NCI-H524 treated with DMSO at 0.1 percent for 48 hours (cell line): ENCODE measurements around the gene CTNNA1.
"Not testable (repeated sequence)": the region's sequence is repeated elsewhere in the genome, so short reads cannot be mapped to it uniquely, and the experiment has no call there.

Experiments used
- DNase-seq: peaks from one replicate; lab custom pipeline; 2025; lab: John Stamatoyannopoulos, UW

CTNNA1 gene

DNA sequence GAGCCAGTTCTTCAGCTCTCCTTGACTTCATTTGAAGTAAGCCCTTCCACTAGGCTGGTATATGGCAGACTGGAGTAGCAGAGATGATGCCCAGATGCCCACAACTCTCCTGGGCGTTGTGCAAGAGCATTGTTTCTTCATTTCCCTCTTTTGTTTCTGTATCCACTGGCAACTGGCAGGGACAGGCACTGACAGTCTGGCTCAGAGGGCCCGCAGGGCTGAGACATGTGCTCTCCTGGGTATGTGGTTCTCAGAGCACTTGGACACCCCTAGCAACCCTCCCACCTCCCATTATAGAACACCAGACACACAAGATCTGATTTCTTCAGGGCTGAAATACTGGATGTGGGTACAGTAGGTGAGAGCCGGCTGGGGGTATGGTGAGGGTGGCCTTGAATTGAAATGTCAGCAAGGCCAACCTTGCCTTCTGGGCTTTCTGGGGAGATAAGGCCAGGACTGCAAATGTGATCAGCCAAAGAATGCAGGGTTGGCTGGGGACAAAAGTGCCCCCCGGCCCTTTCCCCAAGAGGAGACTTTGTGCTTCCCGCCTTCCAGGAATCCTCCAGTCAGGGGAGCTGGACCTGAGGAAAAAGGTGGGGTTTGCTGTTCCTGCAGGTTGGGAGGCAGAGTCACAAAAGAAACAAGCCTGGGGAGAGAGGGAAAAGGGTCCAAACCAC is 28.6 kb upstream of the CTNNA1 start:
- no peak for DNase-seq

DNA sequence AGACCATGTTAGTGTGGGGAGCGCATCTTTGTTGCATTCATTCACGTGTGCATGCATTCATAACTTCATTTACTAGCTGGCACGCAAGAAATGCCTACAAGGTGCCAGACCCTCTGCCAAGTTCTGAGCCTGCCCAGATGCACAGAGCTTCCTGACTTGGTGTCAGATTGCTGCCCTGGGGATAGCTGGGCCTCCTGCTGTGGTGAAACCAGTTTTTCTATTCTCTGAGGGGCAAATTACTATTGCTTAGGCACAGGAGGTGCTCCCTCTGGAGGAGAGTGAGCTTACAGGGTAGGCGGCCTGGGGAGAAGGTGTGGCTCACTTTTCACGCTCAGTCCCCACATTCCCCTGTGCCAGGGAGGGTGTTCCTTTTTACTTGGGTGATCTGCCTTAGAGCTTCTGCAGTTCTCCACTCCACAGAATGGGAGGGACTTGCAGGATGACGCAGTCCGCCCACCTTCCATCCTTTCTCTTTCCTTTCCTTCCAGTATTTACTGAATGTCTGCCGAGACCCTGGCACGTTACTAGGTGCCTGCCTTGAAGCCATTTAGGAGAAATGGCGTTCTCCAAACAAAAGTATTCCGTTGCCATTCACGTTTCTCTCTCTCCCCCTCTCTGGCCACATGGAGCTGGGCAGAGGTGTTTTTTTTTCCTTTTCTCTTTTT is 27.9 kb upstream of the CTNNA1 start:
- DNase-seq, result peak; percentile 23

DNA sequence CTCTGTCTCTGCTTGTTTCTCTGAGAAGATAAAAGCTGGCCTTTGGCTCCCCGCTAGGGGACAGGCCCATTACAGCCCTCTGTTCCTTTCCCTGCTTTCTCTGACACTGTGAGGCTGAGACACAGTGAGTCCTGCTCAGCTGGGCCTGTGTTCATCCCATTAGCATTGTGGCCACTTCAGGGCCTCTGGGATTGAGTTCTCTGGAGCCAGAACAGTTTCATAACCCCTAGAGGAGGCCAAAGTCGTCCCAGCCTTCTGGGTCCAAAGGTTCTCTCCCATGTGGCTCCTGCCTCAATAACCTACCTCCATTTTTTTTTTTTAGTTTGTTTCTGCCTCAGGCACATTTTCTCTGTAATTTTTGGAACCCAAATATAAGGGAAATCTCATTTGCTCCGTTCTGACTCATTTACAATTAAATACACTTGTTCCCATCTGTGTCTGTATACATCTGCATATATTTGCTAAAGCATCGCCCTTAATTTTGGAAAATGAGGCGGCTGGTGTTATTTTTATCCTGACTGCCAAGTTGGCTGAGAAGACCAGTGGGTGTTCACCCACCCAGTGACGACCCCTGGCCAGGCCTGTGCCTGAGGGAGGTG is 27.3 kb upstream of the CTNNA1 start:
- DNase-seq, result no peak

GRCh38 chr5:138726848-138727247 is 26.4 kb upstream of the CTNNA1 start:
- DNase-seq, result no peak

- DNase-seq, result not testable (repeated sequence)
These were observed 22.7 kb upstream of the CTNNA1 start for GRCh38 chr5:138730496-138730895.

DNA sequence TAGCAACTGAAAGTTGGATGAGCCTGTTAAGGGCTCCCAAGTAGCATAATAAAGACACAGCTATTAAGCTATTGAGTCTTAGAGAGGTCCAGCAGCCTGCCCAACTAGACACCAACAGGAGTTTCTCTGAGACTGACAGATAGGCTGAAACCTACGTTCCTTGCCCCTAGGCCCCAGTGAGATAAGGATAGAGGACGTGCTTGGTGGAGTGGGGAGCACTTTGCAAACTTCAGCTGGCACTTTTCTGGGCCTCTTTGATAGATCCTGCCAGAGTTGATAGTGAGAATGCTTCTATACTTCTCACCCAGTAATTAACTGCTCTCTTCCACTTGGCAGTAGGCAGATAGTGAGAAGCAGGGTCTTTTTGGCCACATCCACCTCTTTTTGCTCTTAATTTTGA is 20.8 kb upstream of the CTNNA1 start:
- no peak for DNase-seq

DNA sequence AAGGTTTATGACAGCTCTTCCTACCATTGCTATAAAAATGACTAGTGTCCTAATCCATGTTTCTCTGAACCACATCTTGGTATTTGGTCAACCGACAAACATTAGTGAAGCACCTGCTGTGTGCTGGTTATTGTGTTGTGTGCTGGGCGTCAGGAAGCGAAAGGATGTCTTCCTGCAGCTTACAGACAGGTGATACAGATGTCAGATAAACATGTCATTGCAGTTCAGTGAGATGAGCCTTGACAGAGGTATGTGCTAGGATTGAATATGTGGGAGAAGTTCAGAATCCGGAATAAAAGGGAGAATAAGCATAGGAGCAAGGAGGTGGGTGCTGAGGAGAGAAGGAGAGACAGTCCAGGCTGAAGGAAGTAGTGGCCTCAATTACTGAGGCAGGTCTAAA is 20.3 kb upstream of the CTNNA1 start:
- DNase-seq, result no peak

DNA sequence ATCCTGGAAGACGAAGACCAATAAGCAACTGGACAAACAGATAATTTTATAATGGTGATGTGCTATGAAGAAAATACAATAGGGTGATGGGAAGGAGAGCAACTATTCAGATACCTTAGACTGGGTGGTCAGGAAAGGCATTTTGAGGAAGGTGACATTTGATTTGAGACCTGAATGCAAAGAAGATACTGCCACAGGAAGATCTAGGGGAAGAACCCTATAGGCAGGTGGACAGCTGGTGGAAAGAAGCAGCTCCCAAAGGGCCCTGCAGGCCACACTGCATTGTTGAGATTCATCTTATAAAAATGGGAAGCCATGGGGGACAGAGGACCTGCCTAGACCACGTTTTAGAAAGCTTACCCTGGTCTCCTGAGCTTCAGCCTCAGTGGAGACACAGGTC is 19.7 kb upstream of the CTNNA1 start:
- DNase-seq, result no peak

DNA sequence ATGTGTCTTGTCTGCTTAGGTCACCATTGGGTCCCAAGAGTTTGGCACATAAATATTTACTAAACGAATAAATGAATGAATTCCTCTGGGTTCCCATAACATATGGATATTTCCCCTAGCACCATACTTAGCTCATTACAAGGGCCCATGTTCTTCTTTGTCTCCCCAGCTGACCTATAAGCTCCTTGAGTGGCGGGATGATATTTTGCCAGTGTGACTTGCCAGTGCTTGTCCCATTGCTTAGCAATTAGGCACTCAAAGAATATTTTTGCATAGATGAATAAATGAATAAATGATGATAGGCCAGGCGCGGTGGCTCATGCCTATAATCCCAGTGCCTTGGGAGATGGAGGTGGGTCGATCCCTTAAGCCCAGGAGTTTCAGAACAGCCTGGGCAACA is 16.9 kb upstream of the CTNNA1 start:
- DNase-seq, result no peak

DNA sequence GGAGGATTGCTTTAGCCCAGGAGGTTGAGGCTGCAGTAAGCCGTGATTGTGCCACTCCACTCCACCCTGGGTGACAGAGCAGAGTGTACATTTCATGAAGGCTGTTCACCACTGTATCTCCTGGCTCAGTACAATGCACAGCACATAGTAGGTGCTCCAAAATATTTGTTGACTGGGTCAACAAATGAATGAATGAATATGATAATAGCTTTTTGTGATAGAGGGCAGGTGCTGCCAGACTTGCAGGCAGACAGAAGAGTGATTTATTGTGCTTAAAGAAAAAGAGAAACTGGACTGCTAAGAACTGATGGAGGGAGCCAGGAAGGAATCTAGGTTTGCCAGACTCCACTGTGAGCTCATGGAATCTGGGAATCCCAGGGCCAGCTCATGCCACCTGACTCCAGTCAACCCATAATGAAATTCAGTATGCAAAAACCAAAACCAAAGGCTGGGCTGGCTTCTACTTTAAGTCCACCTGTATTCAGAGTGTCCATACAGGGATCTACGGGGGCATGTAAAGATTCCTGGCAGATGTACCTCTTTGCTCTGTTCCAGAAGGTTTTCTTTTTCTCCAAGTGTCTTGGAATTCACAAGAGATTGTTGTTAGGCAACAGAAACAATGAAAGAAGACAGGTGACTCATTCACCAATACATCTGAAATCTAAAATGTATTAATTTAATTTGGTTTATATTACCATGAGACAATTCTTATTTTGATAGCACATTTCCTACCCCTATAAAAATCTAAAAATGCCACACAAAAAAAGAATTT is 15.5 kb upstream of the CTNNA1 start:
- DNase-seq, result no peak

DNA sequence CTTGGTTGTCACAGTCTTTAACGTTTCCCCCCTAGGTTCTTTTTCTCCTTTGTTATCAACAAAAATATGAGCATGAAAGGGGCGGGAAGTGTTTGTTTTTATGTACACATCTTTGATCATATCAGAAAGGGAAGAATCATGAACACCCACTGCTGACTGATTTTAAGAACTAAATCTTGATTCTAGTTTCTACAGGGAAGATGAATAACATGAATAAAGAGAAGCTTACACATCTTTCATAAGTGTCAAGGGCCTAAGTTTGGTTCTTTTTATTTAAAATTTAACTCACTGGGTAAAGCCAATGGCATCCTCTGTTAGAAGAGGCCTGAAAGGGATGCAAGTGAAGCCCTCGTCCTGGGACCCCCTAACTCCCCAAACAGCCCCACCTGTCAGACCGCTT is 14.8 kb upstream of the CTNNA1 start:
- no peak for DNase-seq

- no peak for DNase-seq
These were observed 13.3 kb upstream of the CTNNA1 start for GRCh38 chr5:138739938-138740337.

GRCh38 chr5:138743484-138743883 is 9.7 kb upstream of the CTNNA1 start:
- no peak for DNase-seq

DNA sequence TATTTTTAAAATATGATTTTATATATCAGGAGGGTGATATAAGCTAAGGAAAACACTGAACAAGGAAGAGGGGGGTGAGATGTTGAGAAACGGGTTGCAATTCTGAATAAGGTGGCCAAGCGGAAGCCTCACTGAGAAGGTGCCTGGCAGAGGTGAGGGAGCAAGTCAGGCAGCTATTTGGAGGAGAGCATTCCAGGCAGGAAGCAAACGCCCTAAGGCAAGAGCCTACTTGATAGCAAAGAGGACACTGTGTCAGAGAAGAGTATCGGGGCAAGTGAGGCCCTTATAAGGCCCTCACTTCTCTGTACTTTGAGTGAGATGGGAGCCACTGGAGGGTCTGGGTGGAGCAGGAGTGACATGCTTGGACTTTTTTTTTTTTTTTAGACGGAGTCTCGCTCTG is 8.0 kb upstream of the CTNNA1 start:
- DNase-seq, result no peak

DNA sequence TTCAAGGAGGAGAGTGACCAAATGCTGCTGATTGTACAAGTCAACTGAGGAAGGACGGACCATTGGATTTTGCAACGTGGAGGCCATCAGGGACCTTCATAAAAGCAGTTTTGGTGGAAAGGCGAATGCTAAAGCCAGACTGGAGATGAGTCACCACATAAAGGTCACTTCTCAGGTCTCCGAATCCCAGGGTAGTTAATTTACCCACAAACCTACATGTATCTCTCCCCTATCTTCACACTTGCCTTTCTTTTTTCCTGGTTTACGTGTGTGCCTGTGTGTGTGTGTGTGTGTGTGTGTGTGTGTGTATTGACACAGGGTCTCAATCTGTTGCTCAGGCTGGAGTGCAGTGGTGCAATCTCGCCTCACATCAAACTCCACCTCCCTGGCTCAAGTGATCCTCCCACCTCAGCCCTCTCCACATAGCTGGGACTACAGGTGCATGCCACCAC is 4.6 kb upstream of the CTNNA1 start:
- DNase-seq, result no peak

- not testable (repeated sequence) for DNase-seq
These were observed 1.9 kb upstream of the CTNNA1 start for GRCh38 chr5:138751344-138751743.

GRCh38 chr5:138752341-138752950 is 779 bp upstream of the CTNNA1 start:
- no peak for DNase-seq

DNA sequence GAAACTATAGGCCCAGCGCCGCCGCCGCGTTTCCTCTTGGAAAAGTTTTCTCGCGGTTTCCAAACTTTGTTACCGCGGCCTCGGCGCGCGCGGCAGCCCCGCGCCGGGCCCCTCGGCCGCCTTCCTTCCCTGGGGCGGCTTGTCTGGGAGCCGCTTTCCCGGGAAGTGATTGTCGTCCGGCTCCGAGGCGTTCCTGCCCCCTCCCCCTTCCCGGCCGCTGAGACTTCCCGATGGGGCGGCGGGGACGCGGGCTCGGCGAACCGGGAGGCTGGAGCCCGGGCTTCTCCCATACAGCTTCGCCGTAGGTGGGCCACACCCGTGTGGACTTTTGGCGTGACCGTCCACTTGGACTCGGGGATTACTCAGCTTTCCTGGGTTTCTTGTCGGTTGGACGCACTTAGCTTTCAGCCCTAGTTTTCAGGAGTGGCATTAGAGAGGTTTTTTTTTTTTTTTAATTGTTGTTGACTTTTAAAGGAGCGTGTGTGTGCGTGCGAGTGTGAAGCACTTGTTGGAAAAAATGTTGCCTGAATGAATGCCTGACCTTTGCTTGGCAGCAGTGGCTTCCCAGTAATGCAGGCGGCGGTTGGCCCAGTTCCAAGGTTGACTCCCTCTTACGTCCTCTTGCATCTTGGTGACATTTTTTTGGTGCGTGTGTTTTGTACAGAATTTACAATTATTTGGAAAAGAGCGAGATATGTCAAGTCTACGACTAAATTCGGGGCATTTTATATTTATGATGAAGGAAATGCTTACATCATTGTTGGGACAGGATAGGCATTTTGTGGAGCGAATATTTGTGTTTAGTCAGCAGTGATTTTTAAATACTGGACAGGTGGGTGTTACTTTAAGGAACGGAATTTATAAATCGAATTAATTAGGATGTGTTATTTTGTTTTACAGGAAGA is 821 bp downstream of the CTNNA1 start:
- no peak for DNase-seq

GRCh38 chr5:138754699-138755057 is 1.5 kb downstream of the CTNNA1 start:
- DNase-seq, result no peak

DNA sequence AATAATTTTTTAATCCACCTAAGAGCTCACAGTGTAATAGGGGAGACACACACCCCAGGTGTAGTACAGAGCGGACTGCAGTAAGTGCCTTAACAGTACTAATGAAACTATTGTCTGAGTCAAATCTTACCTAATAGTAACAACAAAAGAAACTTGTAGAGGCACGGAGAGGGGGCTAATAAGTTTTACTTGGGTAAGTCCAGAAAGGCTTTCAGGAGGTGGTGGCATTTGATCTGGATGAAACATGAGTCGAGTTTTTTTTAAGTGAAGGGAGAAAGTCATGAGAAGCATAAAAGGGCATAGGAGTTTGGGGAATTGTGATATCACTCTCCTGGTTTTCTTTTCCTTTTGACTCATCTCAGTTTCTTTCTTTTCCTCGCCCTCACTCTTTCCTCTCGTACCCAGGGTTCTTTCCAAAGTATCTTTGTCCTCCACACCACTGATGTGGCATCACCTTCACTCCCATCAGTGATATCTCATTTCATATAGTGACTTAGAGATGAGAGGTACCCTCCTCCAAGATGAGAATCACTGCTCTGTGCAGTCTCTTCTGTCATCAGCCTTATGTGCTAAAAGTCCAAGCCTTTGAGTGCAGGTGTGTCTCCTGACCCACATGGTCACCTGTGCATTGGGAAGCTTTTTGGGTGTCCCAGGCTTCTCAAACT is 2.0 kb downstream of the CTNNA1 start:
- DNase-seq, result no peak
